Thoracic aorta (tissue), 2 donors: ENCODE results near the gene LEPROT. TPM values are rescaled to one million over a fixed set of nuclear protein-coding genes. Genes with fewer than 3 reads are reported as not detected.
"Not testable (repeated sequence)": the region's sequence is repeated elsewhere in the genome, so short reads cannot be mapped to it uniquely, and the experiment has no call there.

Source experiments
- ATAC-seq: fragments of 150-250 bp; one replicate; pipeline ENCODE4 v1.8.0; 2017; ENCODE audit warnings: low read depth; ENCODE audit not compliant: insufficient number of reproducible peaks, low FRiP score
- DNase-seq: peaks from one replicate; pipeline ENCODE4 v3.0.0-alpha.2; 2020; ENCODE audit warnings: low spot score
- H3K27ac ChIP-seq, 2 donors: fragments of 200-600 bp; sonication (generic); 1 replicate in 1 of 2; 2 replicates in 1 of 2; pipeline ENCODE4 v1.5.1; 2016; ENCODE audit warnings: mild to moderate bottlenecking in 2 of 2, moderate library complexity in 2 of 2
- H3K27me3 ChIP-seq: fragments of 200-600 bp; sonication (generic); replicated peaks from 2 replicates; pipeline ENCODE4 v1.6.0; 2016; ENCODE audit warnings: mild to moderate bottlenecking; ENCODE audit not compliant: insufficient read depth
- H3K36me3 ChIP-seq: fragments of 200-600 bp; sonication (generic); one replicate; pipeline ENCODE4 v1.5.1; 2016
- H3K4me1 ChIP-seq, 2 donors: fragments of 200-600 bp; sonication (generic); 1 replicate in 1 of 2; 2 replicates in 1 of 2; pipeline versions ENCODE4 v1.5.1 to v1.6.0; 2016; ENCODE audit warnings: low read depth in 2 of 2, mild to moderate bottlenecking in 1 of 2; ENCODE audit not compliant: control insufficient read depth in 1 of 2
- H3K4me3 ChIP-seq: fragments of 200-600 bp; sonication (generic); 2 replicates; pipeline ENCODE4 v1.5.1; 2016; ENCODE audit warnings: mild to moderate bottlenecking
- H3K9me3 ChIP-seq: fragments of 200-600 bp; sonication (generic); 2 replicates; pipeline ENCODE4 v1.5.1; 2016
- total RNA-seq, 2 donors: library from RNA; depleted of rRNA; stranded (reverse); fragments of >200 nt; gene quantifications; one replicate each; pipeline versions ENCODE4 v1.1.0 to v1.2.3, GENCODE V29; 2016
- TF ChIP-seq, protein P1 (sequence below): fragments of 200-600 bp; sonication (generic); IDR thresholded peaks from one replicate; pipeline ENCODE4 v1.5.1; 2019; ENCODE audit warnings: antibody characterized with exemption

The LEPROT gene
- total RNA-seq, 2 donors from 2014 or later, result 79.5 to 82.9 TPM

DNA sequence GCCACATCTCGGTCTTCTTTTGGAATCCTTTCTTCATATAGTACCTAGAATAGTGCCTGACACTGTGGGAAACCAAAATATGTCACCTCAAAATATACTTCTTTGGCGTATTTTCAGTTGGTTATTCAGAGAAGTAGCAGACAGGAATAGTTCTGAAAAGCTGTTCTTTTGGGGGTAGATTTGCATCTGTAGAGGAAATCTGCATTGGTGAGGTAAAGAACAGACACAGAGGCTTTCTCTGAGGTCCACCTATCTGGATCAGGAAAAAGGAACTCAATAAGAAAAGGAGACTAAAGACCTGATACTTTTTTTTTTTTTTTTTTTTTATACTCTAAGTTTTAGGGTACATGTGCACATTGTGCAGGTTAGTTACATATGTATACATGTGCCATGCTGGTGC, 23.2 kb downstream of the LEPROT start:
- no peak overlapping the region for H3K4me3 ChIP-seq
- TF ChIP-seq, protein P1, sequence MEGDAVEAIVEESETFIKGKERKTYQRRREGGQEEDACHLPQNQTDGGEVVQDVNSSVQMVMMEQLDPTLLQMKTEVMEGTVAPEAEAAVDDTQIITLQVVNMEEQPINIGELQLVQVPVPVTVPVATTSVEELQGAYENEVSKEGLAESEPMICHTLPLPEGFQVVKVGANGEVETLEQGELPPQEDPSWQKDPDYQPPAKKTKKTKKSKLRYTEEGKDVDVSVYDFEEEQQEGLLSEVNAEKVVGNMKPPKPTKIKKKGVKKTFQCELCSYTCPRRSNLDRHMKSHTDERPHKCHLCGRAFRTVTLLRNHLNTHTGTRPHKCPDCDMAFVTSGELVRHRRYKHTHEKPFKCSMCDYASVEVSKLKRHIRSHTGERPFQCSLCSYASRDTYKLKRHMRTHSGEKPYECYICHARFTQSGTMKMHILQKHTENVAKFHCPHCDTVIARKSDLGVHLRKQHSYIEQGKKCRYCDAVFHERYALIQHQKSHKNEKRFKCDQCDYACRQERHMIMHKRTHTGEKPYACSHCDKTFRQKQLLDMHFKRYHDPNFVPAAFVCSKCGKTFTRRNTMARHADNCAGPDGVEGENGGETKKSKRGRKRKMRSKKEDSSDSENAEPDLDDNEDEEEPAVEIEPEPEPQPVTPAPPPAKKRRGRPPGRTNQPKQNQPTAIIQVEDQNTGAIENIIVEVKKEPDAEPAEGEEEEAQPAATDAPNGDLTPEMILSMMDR, result no peak
- no peak for ATAC-seq
- H3K27me3 ChIP-seq, result no peaks in the 10 kb centered on the region
- no peaks in the 10 kb centered on the region for H3K9me3 ChIP-seq
- no peaks in the 10 kb centered on the region for H3K36me3 ChIP-seq
- DNase-seq, result no peak
- no peak overlapping the region for H3K27ac ChIP-seq
- H3K4me1 ChIP-seq, result no peaks in the 10 kb centered on the region

- Histone ChIP-seq H3K4me1 (no peaks in the 10 kb centered on the region), H3K27ac (no peak overlapping the region), H3K27me3 (no peaks in the 10 kb centered on the region), H3K36me3 (no peaks in the 10 kb centered on the region), H3K4me3 (no peak overlapping the region), H3K9me3 (no peaks in the 10 kb centered on the region)
- TF ChIP-seq, protein P1, result no peak
- ATAC-seq, result no peak
- no peak for DNase-seq
Observed at GRCh38 chr1:65444128-65444640, 23.7 kb downstream of the LEPROT start.

GRCh38 chr1:65445837-65446236, 25.4 kb downstream of the LEPROT start:
- ATAC-seq (no peak), DNase-seq (no peak)
- H3K4me3 ChIP-seq, result no peak overlapping the region
- H3K27ac ChIP-seq, result no peak overlapping the region
- H3K4me1 ChIP-seq, result no peaks in the 10 kb centered on the region
- TF ChIP-seq, protein P1, result no peak
- no peaks in the 10 kb centered on the region for H3K27me3 ChIP-seq
- H3K36me3 ChIP-seq, result no peaks in the 10 kb centered on the region
- no peaks in the 10 kb centered on the region for H3K9me3 ChIP-seq

DNA sequence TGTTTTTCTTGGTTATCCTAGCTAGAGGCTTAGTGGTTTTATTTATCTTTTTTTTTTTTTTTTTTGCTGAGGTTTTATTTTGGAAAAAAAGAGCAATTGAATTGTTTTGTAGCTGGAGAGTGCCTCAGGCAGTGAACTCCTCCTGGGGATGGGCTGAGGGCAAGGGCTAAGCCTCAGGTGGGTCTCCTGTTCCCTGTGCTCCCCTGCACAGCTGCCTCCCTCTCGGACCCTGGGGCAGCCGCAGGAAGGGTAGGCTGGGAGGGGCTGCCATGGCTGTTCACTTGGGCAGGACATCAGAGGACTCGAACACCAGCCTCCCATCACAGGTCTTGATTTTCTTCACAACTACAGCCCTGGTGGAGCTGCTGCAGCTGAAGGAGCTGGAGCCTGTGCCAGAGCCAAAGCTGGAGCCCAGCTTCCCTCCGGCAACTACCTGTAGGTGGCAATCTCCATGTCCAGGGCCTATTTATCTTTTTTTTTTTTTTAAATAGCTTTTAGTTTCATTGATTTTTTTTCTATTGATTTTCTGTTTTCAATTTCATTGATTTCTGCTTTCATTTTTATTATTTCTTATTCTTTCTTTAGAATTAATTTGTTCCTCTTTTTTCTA, 28.9 kb downstream of the LEPROT start:
- Histone ChIP-seq H3K4me3 (no peak overlapping the region), H3K4me1 (no peaks in the 10 kb centered on the region), H3K27me3 (no peaks in the 10 kb centered on the region), H3K9me3 (no peaks in the 10 kb centered on the region), H3K27ac (no peak overlapping the region), H3K36me3 (no peaks in the 10 kb centered on the region)
- no peak for ATAC-seq
- no peak for DNase-seq
- TF ChIP-seq, protein P1, result no peak

GRCh38 chr1:65455678-65456077, 35.2 kb downstream of the LEPROT start:
- not testable (repeated sequence) for ATAC-seq, H3K27me3 ChIP-seq, H3K4me3 ChIP-seq

GRCh38 chr1:65456481-65456880, 36.0 kb downstream of the LEPROT start:
- Histone ChIP-seq H3K4me1 (no peaks in the 10 kb centered on the region), H3K27ac (no peak overlapping the region), H3K9me3 (no peaks in the 10 kb centered on the region), H3K4me3 (no peak overlapping the region), H3K27me3 (no peaks in the 10 kb centered on the region), H3K36me3 (no peaks in the 10 kb centered on the region)
- ATAC-seq (no peak), DNase-seq (no peak)
- TF ChIP-seq, protein P1, result no peak

More at GRCh38 chr1:65455678-65456077, 35.2 kb downstream of the LEPROT start:
- H3K36me3 ChIP-seq, DNase-seq, H3K9me3 ChIP-seq, H3K4me1 ChIP-seq, H3K27ac ChIP-seq: not testable (repeated sequence)
